Activated naive CD8-positive, alpha-beta T cell treated with anti-CD3 and anti-CD28 coated beads, Interleukin-2, amount 10 ng/mL, durations not matched to agents 7 days and 5 days (primary cell): ENCODE measurements around the gene SAMD13. TPM values are rescaled to one million over a fixed set of nuclear protein-coding genes. Genes with fewer than 3 reads are reported as not detected.
"Not testable (repeated sequence)": the region's sequence is repeated elsewhere in the genome, so short reads cannot be mapped to it uniquely, and the experiment has no call there.

Source experiments
- ATAC-seq: fragments of 150-1000 bp; cut with Tn5 transposase; one replicate; pipeline ENCODE4 v1.10.0; 2021; ENCODE audit warnings: low read depth, moderate library complexity
- POLR2A ChIA-PET: fragments of 350-600 bp; sonication (Branson Sonifier 250); formaldehyde crosslinking; loops from one replicate; lab custom pipeline; 2021; ENCODE audit warnings: antibody characterized with exemption; lab: Charles Lee
- DNase-seq: peaks from one replicate; pipeline ENCODE4 v3.0.0; 2021
- H3K27ac Mint-ChIP-seq: one replicate; pipeline ENCODE4 v1.8.0; 2022; ENCODE audit warnings: mild to moderate bottlenecking, mixed read lengths
- H3K27me3 Mint-ChIP-seq: one replicate; pipeline ENCODE4 v1.8.0; 2022; ENCODE audit warnings: mild to moderate bottlenecking, moderate library complexity, mixed read lengths
- H3K36me3 Mint-ChIP-seq: one replicate; pipeline ENCODE4 v1.8.0; 2021; ENCODE audit warnings: mild to moderate bottlenecking, mixed read lengths
- H3K4me1 Mint-ChIP-seq: one replicate; pipeline ENCODE4 v1.8.0; 2021; ENCODE audit warnings: mixed read lengths
- H3K4me3 Mint-ChIP-seq: one replicate; pipeline ENCODE4 v1.8.0; 2022; ENCODE audit warnings: mild to moderate bottlenecking, moderate library complexity, mixed read lengths
- H3K9me3 Mint-ChIP-seq: one replicate; pipeline ENCODE4 v1.8.0; 2021; ENCODE audit warnings: mixed read lengths
- total RNA-seq, 2 experiments: library from RNA; stranded (reverse); gene quantifications; one replicate each; pipeline ENCODE4 v1.2.3, GENCODE V29; 2021

The SAMD13 gene
- total RNA-seq, 2 experiments from 2014 or later, result 0.77 to 1.2 TPM

- POLR2A ChIA-PET, result no interaction called here
- Mint-ChIP-seq H3K4me1 (peaks cover 3% of the 10 kb centered on the region), H3K4me3 (no peak overlapping the region), H3K9me3 (peaks cover 3% of the 10 kb centered on the region), H3K27me3 (no peaks in the 10 kb centered on the region), H3K27ac (no peak overlapping the region), H3K36me3 (peaks cover 3% of the 10 kb centered on the region)
- ATAC-seq (no peak), DNase-seq (no peak)
Observed at GRCh38 chr1:84269306-84269705, 32.2 kb upstream of the SAMD13 start.

GRCh38 chr1:84271441-84272151 is 29.9 kb upstream of the SAMD13 start:
- H3K9me3 Mint-ChIP-seq, result peaks cover 3% of the 10 kb centered on the region
- H3K4me3 Mint-ChIP-seq, result peak overlapping the region; percentile 44
- DNase-seq, result no peak

GRCh38 chr1:84272401-84272800 is 29.1 kb upstream of the SAMD13 start:
- ATAC-seq (no peak), DNase-seq (no peak)
- H3K4me1 Mint-ChIP-seq, result peaks cover 3% of the 10 kb centered on the region
- H3K27me3 Mint-ChIP-seq, result no peaks in the 10 kb centered on the region
- H3K9me3 Mint-ChIP-seq, result peaks cover 3% of the 10 kb centered on the region
- no peak overlapping the region for H3K4me3 Mint-ChIP-seq
- H3K27ac Mint-ChIP-seq, result no peak overlapping the region
- POLR2A ChIA-PET, result no interaction called here
- H3K36me3 Mint-ChIP-seq, result peaks cover 3% of the 10 kb centered on the region

More at GRCh38 chr1:84271441-84272151, 29.9 kb upstream of the SAMD13 start:
- Mint-ChIP-seq H3K27ac (peak overlapping the region; percentile 50), H3K4me1 (peaks cover 3% of the 10 kb centered on the region), H3K27me3 (no peaks in the 10 kb centered on the region), H3K36me3 (peaks cover 3% of the 10 kb centered on the region)
- POLR2A ChIA-PET, result no interaction called here
- peak; percentile 47 for ATAC-seq

- no peak for DNase-seq
- Mint-ChIP-seq H3K36me3 (no peaks in the 10 kb centered on the region), H3K27me3 (peaks cover 2% of the 10 kb centered on the region), H3K4me1 (no peaks in the 10 kb centered on the region), H3K4me3 (no peak overlapping the region), H3K27ac (no peak overlapping the region), H3K9me3 (no peaks in the 10 kb centered on the region)
- ATAC-seq, result no peak
- POLR2A ChIA-PET, result no interaction called here
Observed at GRCh38 chr1:84277343-84278059, 24.0 kb upstream of the SAMD13 start.

GRCh38 chr1:84278905-84279304 is 22.6 kb upstream of the SAMD13 start:
- ATAC-seq (no peak), DNase-seq (no peak)
- no peaks in the 10 kb centered on the region for H3K36me3 Mint-ChIP-seq
- POLR2A ChIA-PET, result interaction anchor here (0.7 kb wide), 1 partner anchor 618 kb away, joined by 3 read pairs; no protein-coding TSS in a partner anchor
- no peaks in the 10 kb centered on the region for H3K4me1 Mint-ChIP-seq
- no peak overlapping the region for H3K27ac Mint-ChIP-seq
- H3K4me3 Mint-ChIP-seq, result no peak overlapping the region
- H3K9me3 Mint-ChIP-seq, result no peaks in the 10 kb centered on the region
- H3K27me3 Mint-ChIP-seq, result peaks cover 6% of the 10 kb centered on the region

- Mint-ChIP-seq H3K9me3 (peaks cover 1% of the 10 kb centered on the region), H3K27me3 (peaks cover 13% of the 10 kb centered on the region), H3K4me1 (no peaks in the 10 kb centered on the region), H3K27ac (no peak overlapping the region), H3K4me3 (no peak overlapping the region), H3K36me3 (no peaks in the 10 kb centered on the region)
- no peak for DNase-seq
- POLR2A ChIA-PET, result no interaction called here
- ATAC-seq, result no peak
Observed at GRCh38 chr1:84280912-84281311, 20.6 kb upstream of the SAMD13 start.

GRCh38 chr1:84282780-84283333 is 18.7 kb upstream of the SAMD13 start:
- DNase-seq (no peak), ATAC-seq (no peak)
- peaks cover 13% of the 10 kb centered on the region for H3K27me3 Mint-ChIP-seq
- POLR2A ChIA-PET, result no interaction called here
- peaks cover 10% of the 10 kb centered on the region for H3K9me3 Mint-ChIP-seq
- no peak overlapping the region for H3K4me3 Mint-ChIP-seq
- peaks cover 3% of the 10 kb centered on the region for H3K36me3 Mint-ChIP-seq
- no peaks in the 10 kb centered on the region for H3K4me1 Mint-ChIP-seq
- H3K27ac Mint-ChIP-seq, result no peak overlapping the region

GRCh38 chr1:84283381-84283780 is 18.1 kb upstream of the SAMD13 start:
- no peak overlapping the region for H3K4me3 Mint-ChIP-seq
- H3K36me3 Mint-ChIP-seq, result peaks cover 3% of the 10 kb centered on the region
- ATAC-seq (no peak), DNase-seq (no peak)
- H3K4me1 Mint-ChIP-seq, result no peaks in the 10 kb centered on the region
- POLR2A ChIA-PET, result no interaction called here
- H3K9me3 Mint-ChIP-seq, result peaks cover 10% of the 10 kb centered on the region
- peaks cover 11% of the 10 kb centered on the region for H3K27me3 Mint-ChIP-seq
- no peak overlapping the region for H3K27ac Mint-ChIP-seq

GRCh38 chr1:84286071-84286470 is 15.4 kb upstream of the SAMD13 start:
- ATAC-seq, result no peak
- Mint-ChIP-seq H3K27ac (no peak overlapping the region), H3K9me3 (peaks cover 15% of the 10 kb centered on the region), H3K36me3 (peaks cover 3% of the 10 kb centered on the region), H3K27me3 (peaks cover 11% of the 10 kb centered on the region), H3K4me1 (no peaks in the 10 kb centered on the region), H3K4me3 (no peak overlapping the region)
- POLR2A ChIA-PET, result no interaction called here
- no peak for DNase-seq

- POLR2A ChIA-PET, H3K27ac Mint-ChIP-seq, H3K36me3 Mint-ChIP-seq: not testable (repeated sequence)
Observed at GRCh38 chr1:84287389-84287788, 14.1 kb upstream of the SAMD13 start.

GRCh38 chr1:84289169-84289785 is 12.2 kb upstream of the SAMD13 start:
- POLR2A ChIA-PET, result no interaction called here
- no peak overlapping the region for H3K4me3 Mint-ChIP-seq
- H3K9me3 Mint-ChIP-seq, result peaks cover 15% of the 10 kb centered on the region
- no peak for DNase-seq
- no peak overlapping the region for H3K27ac Mint-ChIP-seq
- ATAC-seq, result no peak
- H3K36me3 Mint-ChIP-seq, result peaks cover 3% of the 10 kb centered on the region
- H3K4me1 Mint-ChIP-seq, result no peaks in the 10 kb centered on the region
- H3K27me3 Mint-ChIP-seq, result peaks cover 4% of the 10 kb centered on the region

More at GRCh38 chr1:84287389-84287788, 14.1 kb upstream of the SAMD13 start:
- H3K4me1 Mint-ChIP-seq, ATAC-seq, H3K4me3 Mint-ChIP-seq, DNase-seq: not testable (repeated sequence)
- Mint-ChIP-seq H3K9me3 (peaks cover 15% of the 10 kb centered on the region), H3K27me3 (peaks cover 11% of the 10 kb centered on the region)

GRCh38 chr1:84291882-84292655 is 9.4 kb upstream of the SAMD13 start:
- peaks cover 2% of the 10 kb centered on the region for H3K4me1 Mint-ChIP-seq
- POLR2A ChIA-PET, result no interaction called here
- peaks cover 4% of the 10 kb centered on the region for H3K36me3 Mint-ChIP-seq
- DNase-seq (no peak), ATAC-seq (no peak)
- H3K4me3 Mint-ChIP-seq, result no peak overlapping the region
- H3K27ac Mint-ChIP-seq, result no peak overlapping the region
- H3K27me3 Mint-ChIP-seq, result peaks cover 2% of the 10 kb centered on the region
- peaks cover 15% of the 10 kb centered on the region for H3K9me3 Mint-ChIP-seq

GRCh38 chr1:84293766-84294165 is 7.7 kb upstream of the SAMD13 start:
- peaks cover 1% of the 10 kb centered on the region for H3K36me3 Mint-ChIP-seq
- peaks cover 5% of the 10 kb centered on the region for H3K27me3 Mint-ChIP-seq
- DNase-seq (no peak), ATAC-seq (no peak)
- H3K9me3 Mint-ChIP-seq, result peaks cover 8% of the 10 kb centered on the region
- H3K27ac Mint-ChIP-seq, result no peak overlapping the region
- H3K4me1 Mint-ChIP-seq, result peaks cover 10% of the 10 kb centered on the region
- no peak overlapping the region for H3K4me3 Mint-ChIP-seq
- POLR2A ChIA-PET, result interaction anchor here (0.7 kb wide), 1 partner anchor 547 kb away, joined by 3 read pairs; no protein-coding TSS in a partner anchor
